Loucy (cell line): ENCODE measurements around the gene GNRHR.

Source experiments
- H2AFZ ChIP-seq: fragments of 200-600 bp; sonication (generic); 2 replicates; pipeline ENCODE4 v1.6.0; 2016; ENCODE audit warnings: antibody characterized with exemption, mild to moderate bottlenecking, low read length, moderate library complexity
- H3F3A ChIP-seq: fragments of 200-600 bp; 2 replicates; pipeline ENCODE4 v1.6.0; 2016; ENCODE audit warnings: antibody characterized with exemption, low read depth, mild to moderate bottlenecking
- H3K27me3 ChIP-seq: fragments of 200-600 bp; sonication (generic); 2 replicates; pipeline ENCODE4 v1.6.1; 2014; ENCODE audit warnings: low read length, mild to moderate bottlenecking; ENCODE audit not compliant: insufficient read depth, poor library complexity, severe bottlenecking
- H3K36me3 ChIP-seq: fragments of 200-600 bp; sonication (generic); 2 replicates; pipeline ENCODE4 v1.6.1; 2016; ENCODE audit warnings: low read length; ENCODE audit not compliant: insufficient read depth
- H3K4me1 ChIP-seq: fragments of 200-600 bp; sonication (generic); 2 replicates; pipeline ENCODE4 v1.5.1; 2014; ENCODE audit warnings: low read length, mild to moderate bottlenecking; ENCODE audit not compliant: insufficient read depth, poor library complexity, severe bottlenecking
- H3K4me2 ChIP-seq: fragments of 200-600 bp; sonication (generic); 2 replicates; pipeline ENCODE4 v1.6.0; 2014; ENCODE audit warnings: antibody characterized with exemption, low read length, low read depth, mild to moderate bottlenecking; ENCODE audit not compliant: poor library complexity, severe bottlenecking
- H3K4me3 ChIP-seq: fragments of 200-600 bp; sonication (generic); 2 replicates; pipeline ENCODE4 v1.5.1; 2014; ENCODE audit warnings: low read length, mild to moderate bottlenecking, mixed read lengths; ENCODE audit not compliant: poor library complexity, severe bottlenecking
- H3K79me2 ChIP-seq: fragments of 200-600 bp; sonication (generic); 2 replicates; pipeline ENCODE4 v1.6.1; 2014; ENCODE audit warnings: low read length; ENCODE audit not compliant: insufficient read depth
- H3K9ac ChIP-seq: fragments of 200-600 bp; sonication (generic); 2 replicates; pipeline ENCODE4 v1.6.0; 2014; ENCODE audit warnings: mild to moderate bottlenecking, low read depth, low read length, moderate library complexity; ENCODE audit not compliant: poor library complexity, severe bottlenecking
- H3K9me2 ChIP-seq: fragments of 200-600 bp; sonication (generic); replicated peaks from 2 replicates; pipeline ENCODE4 v1.6.1; 2016; ENCODE audit warnings: low read depth, low read length, mixed read lengths
- H3K9me3 ChIP-seq: fragments of 200-600 bp; sonication (generic); 2 replicates; pipeline ENCODE4 v1.6.1; 2014; ENCODE audit warnings: mild to moderate bottlenecking, antibody characterized with exemption, low read length, low read depth; ENCODE audit not compliant: insufficient read depth
- H4K20me1 ChIP-seq: fragments of 200-600 bp; sonication (generic); 2 replicates; pipeline ENCODE4 v1.6.0; 2014; ENCODE audit warnings: antibody characterized with exemption, low read length, mild to moderate bottlenecking; ENCODE audit not compliant: insufficient read depth, poor library complexity, severe bottlenecking
- EZH2phosphoT487 ChIP-seq: fragments of 200-600 bp; IDR thresholded peaks from 2 replicates; pipeline ENCODE4 v1.6.1; 2018; ENCODE audit warnings: antibody characterized with exemption, mild to moderate bottlenecking, moderate library complexity, borderline replicate concordance
- TF ChIP-seq, protein P1 (sequence below): fragments of 200-600 bp; sonication (generic); conservative IDR thresholded peaks from 2 replicates; pipeline ENCODE4 v1.5.1; 2014; ENCODE audit warnings: mild to moderate bottlenecking, antibody characterized with exemption, low read length

The GNRHR gene

DNA sequence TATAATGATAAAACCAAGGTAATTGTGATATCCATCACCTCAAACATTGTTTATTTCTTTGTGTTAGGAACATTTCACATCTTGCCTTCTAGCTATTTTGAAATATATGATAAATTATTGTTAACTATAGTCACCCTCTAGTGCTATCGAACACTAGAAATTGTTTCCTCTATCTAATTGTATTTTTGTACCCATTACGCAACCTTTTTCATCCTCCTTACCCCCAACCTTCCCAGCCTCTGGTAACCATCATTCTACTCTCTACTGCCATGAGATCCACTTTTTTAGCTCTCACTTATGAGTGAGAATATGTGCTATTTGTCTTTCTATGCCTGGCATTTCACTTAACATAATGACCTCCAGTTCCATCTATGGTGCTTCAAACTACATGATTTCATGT, 49.3 kb downstream of the GNRHR start:
- H4K20me1 ChIP-seq, result peaks cover 6% of the 10 kb centered on the region
- no peaks in the 10 kb centered on the region for H3F3A ChIP-seq
- no peak overlapping the region for H3K9ac ChIP-seq
- no peaks in the 10 kb centered on the region for H3K36me3 ChIP-seq
- peaks cover 10% of the 10 kb centered on the region; the same call in 1 of the 2 replicates for H3K9me3 ChIP-seq
- H3K9me2 ChIP-seq, result no peaks in the 10 kb centered on the region
- peaks cover 82% of the 10 kb centered on the region for H3K79me2 ChIP-seq
- H3K4me3 ChIP-seq, result no peak overlapping the region
- peaks cover 21% of the 10 kb centered on the region for H3K4me1 ChIP-seq
- H2AFZ ChIP-seq, result no peak overlapping the region
- TF ChIP-seq, protein P1, sequence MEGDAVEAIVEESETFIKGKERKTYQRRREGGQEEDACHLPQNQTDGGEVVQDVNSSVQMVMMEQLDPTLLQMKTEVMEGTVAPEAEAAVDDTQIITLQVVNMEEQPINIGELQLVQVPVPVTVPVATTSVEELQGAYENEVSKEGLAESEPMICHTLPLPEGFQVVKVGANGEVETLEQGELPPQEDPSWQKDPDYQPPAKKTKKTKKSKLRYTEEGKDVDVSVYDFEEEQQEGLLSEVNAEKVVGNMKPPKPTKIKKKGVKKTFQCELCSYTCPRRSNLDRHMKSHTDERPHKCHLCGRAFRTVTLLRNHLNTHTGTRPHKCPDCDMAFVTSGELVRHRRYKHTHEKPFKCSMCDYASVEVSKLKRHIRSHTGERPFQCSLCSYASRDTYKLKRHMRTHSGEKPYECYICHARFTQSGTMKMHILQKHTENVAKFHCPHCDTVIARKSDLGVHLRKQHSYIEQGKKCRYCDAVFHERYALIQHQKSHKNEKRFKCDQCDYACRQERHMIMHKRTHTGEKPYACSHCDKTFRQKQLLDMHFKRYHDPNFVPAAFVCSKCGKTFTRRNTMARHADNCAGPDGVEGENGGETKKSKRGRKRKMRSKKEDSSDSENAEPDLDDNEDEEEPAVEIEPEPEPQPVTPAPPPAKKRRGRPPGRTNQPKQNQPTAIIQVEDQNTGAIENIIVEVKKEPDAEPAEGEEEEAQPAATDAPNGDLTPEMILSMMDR, result no peak
- TF ChIP-seq EZH2phosphoT487, result no peak
- H3K4me2 ChIP-seq, result peak overlapping the region; percentile 21
- H3K27me3 ChIP-seq, result no peaks in the 10 kb centered on the region

DNA sequence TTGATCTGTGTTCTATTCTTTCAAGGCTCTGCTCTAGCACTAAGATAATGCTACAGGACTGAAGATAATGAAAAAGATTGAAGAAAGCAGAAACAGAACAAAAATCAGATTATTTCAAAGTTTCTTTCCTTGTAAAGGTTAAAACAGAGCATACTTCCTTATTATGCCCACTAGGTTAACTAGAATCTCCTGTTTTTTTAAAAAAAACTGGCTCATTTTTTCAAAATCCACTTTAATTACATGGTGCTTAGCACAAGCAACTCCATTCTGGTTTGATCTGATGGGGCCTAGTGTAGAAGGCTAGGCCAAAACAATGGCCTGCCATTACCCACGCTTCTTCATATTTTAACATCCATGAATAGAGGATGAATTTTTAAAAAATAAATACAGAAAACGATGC, 52.0 kb downstream of the GNRHR start:
- TF ChIP-seq, protein P1, result no peak
- TF ChIP-seq EZH2phosphoT487, result no peak
- Histone ChIP-seq H2AFZ (no peak overlapping the region; the same call in 1 of the 2 replicates), H3K9me2 (no peaks in the 10 kb centered on the region), H3K4me2 (peak overlapping the region; percentile 91), H3K27me3 (no peaks in the 10 kb centered on the region), H3K9me3 (peaks cover 10% of the 10 kb centered on the region; the same call in 1 of the 2 replicates), H3K9ac (peak overlapping the region; percentile 85), H4K20me1 (peaks cover 28% of the 10 kb centered on the region), H3F3A (no peaks in the 10 kb centered on the region), H3K4me1 (peaks cover 42% of the 10 kb centered on the region), H3K4me3 (peak overlapping the region; percentile 92), H3K36me3 (no peaks in the 10 kb centered on the region), H3K79me2 (peaks cover 85% of the 10 kb centered on the region)

DNA sequence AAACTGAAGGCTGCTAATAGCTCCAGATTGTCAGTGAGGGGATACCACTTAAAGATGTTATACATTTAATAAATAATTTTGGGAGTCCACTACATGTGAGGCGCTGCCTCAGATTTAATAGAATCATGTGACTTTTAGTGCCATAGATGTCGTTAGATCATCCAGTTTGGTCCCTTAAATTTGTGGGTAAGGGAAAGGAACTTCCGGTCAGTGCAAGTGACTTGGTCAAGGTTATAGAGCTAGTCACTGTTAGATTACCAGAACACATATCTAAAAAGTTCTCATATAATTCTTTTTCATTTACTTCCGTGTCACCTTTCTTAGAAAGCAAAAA, 52.7 kb downstream of the GNRHR start:
- H3K27me3 ChIP-seq, result no peaks in the 10 kb centered on the region
- peak overlapping the region; percentile 92 for H3K4me3 ChIP-seq
- H2AFZ ChIP-seq, result peak overlapping the region; percentile 62
- H3K4me1 ChIP-seq, result peaks cover 48% of the 10 kb centered on the region
- H3K9ac ChIP-seq, result peak overlapping the region; percentile 85
- no peaks in the 10 kb centered on the region for H3K36me3 ChIP-seq
- H4K20me1 ChIP-seq, result peaks cover 30% of the 10 kb centered on the region
- H3K79me2 ChIP-seq, result peaks cover 87% of the 10 kb centered on the region
- no peaks in the 10 kb centered on the region for H3K9me2 ChIP-seq
- TF ChIP-seq, protein P1, result no peak
- no peak for TF ChIP-seq EZH2phosphoT487
- H3F3A ChIP-seq, result no peaks in the 10 kb centered on the region
- H3K9me3 ChIP-seq, result peaks cover 7% of the 10 kb centered on the region; the same call in 1 of the 2 replicates
- H3K4me2 ChIP-seq, result peak overlapping the region; percentile 91
